Keratinocyte (primary cell): Measurements from ENCODE around the gene BEND3. TPM values are rescaled to one million over a fixed set of nuclear protein-coding genes. Genes with fewer than 3 reads are reported as not detected.

Source experiments
- DNase-seq: peaks from one replicate; pipeline ENCODE4 v3.0.0-alpha.2; 2011; ENCODE audit warnings: low read depth, missing footprints, low spot score
- FAIRE-seq: peaks from 2 replicates; lab custom pipeline; 2011; peaks lifted over from hg19 to GRCh38; lab: Jason Lieb, UNC
- H2AFZ ChIP-seq: 2 replicates; pipeline ENCODE4 v1.6.0; 2012; ENCODE audit warnings: low read length, control low read depth, inconsistent platforms; ENCODE audit not compliant: control insufficient read depth
- H3K27ac ChIP-seq: 2 replicates; pipeline ENCODE4 v1.5.1; 2011; ENCODE audit warnings: low read length; ENCODE audit not compliant: control insufficient read depth, insufficient read depth
- H3K27me3 ChIP-seq: 3 replicates; pipeline ENCODE4 v1.6.0; 2011; ENCODE audit warnings: low read length; ENCODE audit not compliant: control insufficient read depth, insufficient read depth; ENCODE audit errors: extremely low read depth
- H3K36me3 ChIP-seq, 2 experiments: 2 replicates in 1 of 2; 3 replicates in 1 of 2; pipeline ENCODE4 v1.5.1; 2011; ENCODE audit warnings: low read length in 2 of 2, mild to moderate bottlenecking in 1 of 2; ENCODE audit not compliant: control insufficient read depth in 2 of 2, insufficient read depth in 2 of 2; ENCODE audit errors: extremely low read depth in 1 of 2
- H3K4me1 ChIP-seq: 3 replicates; pipeline ENCODE4 v1.5.1; 2011; ENCODE audit warnings: low read length; ENCODE audit not compliant: control insufficient read depth, insufficient read depth; ENCODE audit errors: extremely low read depth
- H3K4me2 ChIP-seq: 3 replicates; pipeline ENCODE4 v1.6.0; 2011; ENCODE audit warnings: low read depth, low read length; ENCODE audit not compliant: control insufficient read depth, insufficient read depth; ENCODE audit errors: extremely low read depth
- H3K4me3 ChIP-seq, 3 experiments: fragments of 200-600 bp in 1 of 3; sonication (generic) in 1 of 3; 2 replicates in 2 of 3; 3 replicates in 1 of 3; pipeline ENCODE4 v1.5.1; 2011 to 2016; ENCODE audit warnings: low read length in 3 of 3, mild to moderate bottlenecking in 3 of 3, control low read depth in 2 of 3, inconsistent platforms in 1 of 3, low read depth in 1 of 3, mixed read lengths in 1 of 3, mixed run types in 1 of 3, moderate library complexity in 1 of 3; ENCODE audit not compliant: control insufficient read depth in 2 of 3, insufficient read depth in 2 of 3; ENCODE audit errors: extremely low read depth in 1 of 3
- H3K79me2 ChIP-seq: 2 replicates; pipeline ENCODE4 v1.6.0; 2012; ENCODE audit warnings: low read length; ENCODE audit not compliant: control insufficient read depth, insufficient read depth
- H3K9ac ChIP-seq: 3 replicates; pipeline ENCODE4 v1.6.0; 2011; ENCODE audit warnings: low read length; ENCODE audit not compliant: control insufficient read depth, insufficient read depth; ENCODE audit errors: extremely low read depth
- H3K9me1 ChIP-seq: 3 replicates; pipeline ENCODE4 v1.6.0; 2011; ENCODE audit warnings: low read length; ENCODE audit not compliant: control insufficient read depth, insufficient read depth; ENCODE audit errors: extremely low read depth
- H3K9me3 ChIP-seq: 2 replicates; pipeline ENCODE4 v1.5.1; 2012; ENCODE audit warnings: low read depth, low read length; ENCODE audit not compliant: control insufficient read depth
- H4K20me1 ChIP-seq: 3 replicates; pipeline ENCODE4 v1.6.0; 2011; ENCODE audit warnings: low read length; ENCODE audit not compliant: control insufficient read depth, insufficient read depth; ENCODE audit errors: extremely low read depth
- CTCF ChIP-seq, 3 experiments: IDR thresholded peaks in 1 of 3; conservative IDR thresholded peaks in 1 of 3; optimal IDR thresholded peaks in 1 of 3; 2 replicates in 2 of 3; 3 replicates in 1 of 3; pipeline versions ENCODE3 to v1.5.1; 2011; ENCODE audit warnings: low read length in 3 of 3, mild to moderate bottlenecking in 3 of 3, moderate library complexity in 2 of 3, control low read depth in 1 of 3, inconsistent platforms in 1 of 3; ENCODE audit not compliant: insufficient read depth in 2 of 3; ENCODE audit errors: extremely low read depth in 1 of 3
- EZH2 ChIP-seq: IDR thresholded peaks from one replicate; pipeline ENCODE4 v1.6.1; 2012; ENCODE audit warnings: inconsistent platforms, mild to moderate bottlenecking, low read length, moderate library complexity
- dilution Hi-C: fragments of 300-500 bp; cut with MboI; formaldehyde crosslinking; loops from one replicate; pipeline ENCODE4 v1.7.0; 2020; ENCODE audit warnings: low sequenced_read_pairs; ENCODE audit not compliant: extremely low pct_ligation_motif_present
- polyA plus RNA-seq, 5 experiments: library from polyadenylated mRNA; depleted of rRNA in 3 of 5; stranded (reverse) in 3 of 5; stranded (forward) in 1 of 5; unstranded in 1 of 5; fragments of >200 nt; gene quantifications; 1 replicate in 1 of 5; 2 replicates in 3 of 5; 3 replicates in 1 of 5; pipeline versions ENCODE4 v1.2.1 to v1.2.3, GENCODE V29; 2011 to 2012; ENCODE audit warnings: missing spikeins in 2 of 5, low read depth in 1 of 5, low replicate concordance in 1 of 5

Gene BEND3
- polyA plus RNA-seq, 1 donor (not counting 4 experiments of a cell fraction or from before 2014, with no cell fraction given) = 2.1 TPM

- dilution Hi-C loops = no loop called here
- peaks cover 0 to 7% of the 10 kb centered on the region in 2 experiments for H3K36me3 ChIP-seq
- no peaks in the 10 kb centered on the region for H3K9me1 ChIP-seq
- peaks cover under 1% of the 10 kb centered on the region for H3K4me1 ChIP-seq
- no peaks in the 10 kb centered on the region for H3K27me3 ChIP-seq
- no peak overlapping the region for H3K4me3 ChIP-seq
- no peak for FAIRE-seq
- TF ChIP-seq EZH2 (no peak), CTCF (optimal IDR thresholded peaks at IDR 0.05 in 1 of 3, IDR thresholded peaks at IDR 0.05 in 1 of 3, conservative IDR thresholded peaks at IDR 0.05 in 1 of 3; ENCODE audit: extremely low read depth in 1 of 3, insufficient read depth in 2 of 3, low read length in 3 of 3) (no peak)
- H3K27ac ChIP-seq = no peak overlapping the region
- no peaks in the 10 kb centered on the region for H3K79me2 ChIP-seq
- no peaks in the 10 kb centered on the region for H3K9me3 ChIP-seq
- no peak overlapping the region for H3K9ac ChIP-seq
- no peak overlapping the region for H3K4me2 ChIP-seq
- H2AFZ ChIP-seq = no peak overlapping the region
- H4K20me1 ChIP-seq = no peaks in the 10 kb centered on the region
- DNase-seq = no peak
Measured at GRCh38 chr6:107069631-107070548, 45.4 kb downstream of the BEND3 start.

GRCh38 chr6:107068691-107069630 is 46.4 kb downstream of the BEND3 start:
- Histone ChIP-seq H3K9ac (no peak overlapping the region), H3K9me3 (no peaks in the 10 kb centered on the region), H2AFZ (no peak overlapping the region), H3K4me3 (no peak overlapping the region), H3K79me2 (no peaks in the 10 kb centered on the region), H3K27ac (no peak overlapping the region), H4K20me1 (no peaks in the 10 kb centered on the region), H3K9me1 (no peaks in the 10 kb centered on the region), H3K4me1 (peaks cover 3% of the 10 kb centered on the region), H3K4me2 (no peak overlapping the region), H3K36me3 (peaks cover 0 to 7% of the 10 kb centered on the region in 2 experiments), H3K27me3 (no peaks in the 10 kb centered on the region)
- DNase-seq (no peak), FAIRE-seq (no peak)
- no peak for TF ChIP-seq CTCF (optimal IDR thresholded peaks at IDR 0.05 in 1 of 3, IDR thresholded peaks at IDR 0.05 in 1 of 3, conservative IDR thresholded peaks at IDR 0.05 in 1 of 3; ENCODE audit: extremely low read depth in 1 of 3, insufficient read depth in 2 of 3, low read length in 3 of 3)
- no peak for TF ChIP-seq EZH2
- dilution Hi-C loops = no loop called here
